ENCODE data around the gene SCAND1.

DNA sequence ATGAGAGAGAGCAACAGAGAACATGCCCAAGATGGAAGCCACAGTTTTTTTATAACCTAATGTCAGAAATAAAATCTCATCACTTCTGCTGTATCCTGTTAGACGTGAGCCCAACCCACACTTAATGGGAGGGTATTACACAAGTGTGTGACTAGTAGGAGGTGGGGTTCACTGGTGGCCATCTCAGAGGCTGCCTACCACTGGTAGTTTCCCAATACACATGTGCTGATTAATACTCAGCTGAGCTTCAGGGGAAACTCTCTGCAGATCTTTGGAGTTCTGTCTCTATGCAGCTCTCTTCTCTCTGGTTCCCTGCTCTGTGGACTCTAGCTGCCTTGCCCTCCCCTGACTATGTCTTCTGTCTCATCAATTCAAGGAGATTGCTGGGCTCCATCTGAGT is 49.7 kb upstream of the SCAND1 start:
- TF ChIP-seq, protein P1, sequence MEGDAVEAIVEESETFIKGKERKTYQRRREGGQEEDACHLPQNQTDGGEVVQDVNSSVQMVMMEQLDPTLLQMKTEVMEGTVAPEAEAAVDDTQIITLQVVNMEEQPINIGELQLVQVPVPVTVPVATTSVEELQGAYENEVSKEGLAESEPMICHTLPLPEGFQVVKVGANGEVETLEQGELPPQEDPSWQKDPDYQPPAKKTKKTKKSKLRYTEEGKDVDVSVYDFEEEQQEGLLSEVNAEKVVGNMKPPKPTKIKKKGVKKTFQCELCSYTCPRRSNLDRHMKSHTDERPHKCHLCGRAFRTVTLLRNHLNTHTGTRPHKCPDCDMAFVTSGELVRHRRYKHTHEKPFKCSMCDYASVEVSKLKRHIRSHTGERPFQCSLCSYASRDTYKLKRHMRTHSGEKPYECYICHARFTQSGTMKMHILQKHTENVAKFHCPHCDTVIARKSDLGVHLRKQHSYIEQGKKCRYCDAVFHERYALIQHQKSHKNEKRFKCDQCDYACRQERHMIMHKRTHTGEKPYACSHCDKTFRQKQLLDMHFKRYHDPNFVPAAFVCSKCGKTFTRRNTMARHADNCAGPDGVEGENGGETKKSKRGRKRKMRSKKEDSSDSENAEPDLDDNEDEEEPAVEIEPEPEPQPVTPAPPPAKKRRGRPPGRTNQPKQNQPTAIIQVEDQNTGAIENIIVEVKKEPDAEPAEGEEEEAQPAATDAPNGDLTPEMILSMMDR (IDR thresholded peaks at IDR 0.05): no peak
- TF ChIP-seq POLR2A (IDR thresholded peaks at IDR 0.05): no peak

Measured in adrenal gland (tissue), 5 donors.